Measurements from ENCODE around the gene ACTR5. TPM values are rescaled to one million over a fixed set of nuclear protein-coding genes. Genes with fewer than 3 reads are reported as not detected.

Gene ACTR5
- total and polyA plus RNA-seq, 5 donors: 3.1 to 3.6 (median 3.4) TPM

DNA sequence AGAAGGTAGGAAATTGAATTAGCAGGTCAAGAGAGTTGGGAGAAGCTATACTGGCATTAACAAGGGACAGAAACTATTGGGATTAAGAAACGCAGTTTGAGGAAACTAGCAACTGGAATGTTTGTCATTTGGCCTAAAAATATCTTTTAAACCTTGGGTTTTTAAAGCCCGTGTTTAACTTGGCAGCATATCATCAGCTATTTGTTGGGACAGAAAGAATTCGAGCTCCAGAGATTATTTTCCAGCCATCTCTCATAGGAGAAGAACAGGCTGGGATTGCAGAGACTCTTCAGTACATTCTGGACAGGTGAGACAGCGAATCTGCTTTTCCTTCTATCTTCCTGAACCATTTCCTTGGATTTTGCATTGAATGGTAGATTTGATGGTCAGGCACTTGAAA is 17.8 kb downstream of the ACTR5 start:
- Histone ChIP-seq H3K4me1 (ENCODE audit: control insufficient read depth, insufficient read depth, low read length) (no peaks in the 10 kb centered on the region), H3K27me3 (ENCODE audit: control insufficient read depth, insufficient read depth) (no peaks in the 10 kb centered on the region), H3K4me3 (ENCODE audit: low read length) (no peak overlapping the region), H3K9me3 (ENCODE audit: control insufficient read depth, low read length) (no peaks in the 10 kb centered on the region), H3K27ac (ENCODE audit: low read length) (no peak overlapping the region)
- DNase-seq (no peak), ATAC-seq (no peak)
- WGBS: 55% methylated on average over 4 of the region's 4 CpGs
- intact Hi-C loops (cut with DNase I): no loop called here

DNA sequence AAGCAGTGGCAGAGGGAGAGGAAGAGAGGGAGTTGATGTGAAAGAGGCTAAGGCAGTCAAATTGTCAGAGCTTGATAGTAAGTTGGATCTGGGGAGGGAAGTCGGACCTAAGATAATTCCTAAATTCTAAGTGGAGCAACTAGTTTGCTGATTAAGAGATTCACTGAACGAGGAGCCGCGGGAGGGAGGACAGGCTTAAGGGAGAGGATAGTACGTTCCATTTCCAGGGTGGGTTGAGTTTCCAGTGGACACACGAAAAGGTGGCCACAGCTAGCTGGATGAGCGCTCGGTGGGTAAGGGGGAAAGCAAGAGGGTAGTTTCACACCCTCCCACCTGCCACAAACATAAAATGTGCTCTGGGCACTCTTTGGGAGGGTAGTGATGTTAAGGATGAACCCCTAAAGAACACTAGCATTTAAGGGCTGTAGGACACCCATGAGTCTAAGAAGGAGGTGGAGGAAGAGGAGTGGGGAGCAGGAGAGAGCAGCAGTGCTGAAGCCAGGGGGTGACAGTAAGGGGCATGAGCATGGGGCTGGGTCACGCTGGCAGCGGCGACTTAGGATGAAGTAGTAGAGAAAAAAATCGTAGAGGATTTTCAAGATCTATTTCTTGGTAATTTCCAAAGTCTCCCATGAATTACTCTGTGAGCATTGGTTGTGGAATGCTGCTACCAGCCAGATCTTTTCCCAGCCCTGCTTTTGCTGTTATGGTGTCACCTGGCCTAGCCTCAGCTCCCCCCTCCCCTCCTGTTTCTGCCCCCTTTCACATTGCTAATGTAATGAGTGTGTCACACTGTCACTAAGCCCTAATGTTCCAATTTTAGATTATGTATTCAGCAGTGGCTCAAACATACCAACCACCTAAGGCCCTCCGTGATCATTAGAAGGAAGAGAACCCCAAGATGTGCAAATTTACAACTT is 21.4 kb downstream of the ACTR5 start:
- Histone ChIP-seq H3K27me3 (ENCODE audit: control insufficient read depth, insufficient read depth) (no peaks in the 10 kb centered on the region), H3K4me3 (ENCODE audit: low read length) (no peak overlapping the region), H3K4me1 (ENCODE audit: control insufficient read depth, insufficient read depth, low read length) (no peaks in the 10 kb centered on the region), H3K27ac (ENCODE audit: low read length) (no peak overlapping the region), H3K9me3 (ENCODE audit: control insufficient read depth, low read length) (no peaks in the 10 kb centered on the region)
- ATAC-seq (no peak), DNase-seq (no peak)
- 94% methylated on average over 13 of the region's 13 CpGs for WGBS
- intact Hi-C loops (cut with DNase I): no loop called here

DNA sequence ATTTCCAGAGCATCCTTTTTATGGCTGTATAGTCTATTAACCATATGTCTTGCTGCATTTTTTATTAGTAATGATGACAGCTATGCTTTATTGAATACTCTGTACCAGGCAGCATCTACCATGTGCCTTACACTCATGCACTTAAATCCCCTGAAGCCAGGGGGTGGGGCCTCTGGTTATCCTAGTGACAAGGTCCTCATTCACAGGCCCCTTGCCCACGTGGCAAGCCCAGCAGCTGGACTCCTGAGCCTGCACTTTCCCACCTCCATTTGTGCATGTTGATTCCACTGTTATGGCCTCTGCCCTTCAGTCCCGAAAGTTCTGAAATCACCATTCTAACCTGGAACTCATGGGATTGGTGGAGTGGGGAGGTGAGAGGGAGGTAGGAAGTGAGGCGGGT is 22.3 kb downstream of the ACTR5 start:
- Histone ChIP-seq H3K27me3 (ENCODE audit: control insufficient read depth, insufficient read depth) (no peaks in the 10 kb centered on the region), H3K9me3 (ENCODE audit: control insufficient read depth, low read length) (no peaks in the 10 kb centered on the region), H3K4me3 (ENCODE audit: low read length) (no peak overlapping the region), H3K27ac (ENCODE audit: low read length) (no peak overlapping the region), H3K4me1 (ENCODE audit: control insufficient read depth, insufficient read depth, low read length) (no peaks in the 10 kb centered on the region)
- no peak for ATAC-seq
- DNase-seq: no peak
- intact Hi-C loops (cut with DNase I): no loop called here
- WGBS: 90% methylated on average over 3 of the region's 3 CpGs

- Histone ChIP-seq H3K4me1 (ENCODE audit: control insufficient read depth, insufficient read depth, low read length) (no peaks in the 10 kb centered on the region), H3K27me3 (ENCODE audit: control insufficient read depth, insufficient read depth) (no peaks in the 10 kb centered on the region), H3K27ac (ENCODE audit: low read length) (no peak overlapping the region), H3K9me3 (ENCODE audit: control insufficient read depth, low read length) (no peaks in the 10 kb centered on the region), H3K4me3 (ENCODE audit: low read length) (no peak overlapping the region)
- WGBS: 84% methylated on average over 7 of the region's 7 CpGs
- intact Hi-C loops (cut with DNase I): no loop called here
- ATAC-seq (no peak), DNase-seq (no peak)
Observed at GRCh38 chr20:38770970-38771369, 22.7 kb downstream of the ACTR5 start.

GRCh38 chr20:38771621-38772020 is 23.4 kb downstream of the ACTR5 start:
- Histone ChIP-seq H3K27me3 (ENCODE audit: control insufficient read depth, insufficient read depth) (no peaks in the 10 kb centered on the region), H3K4me1 (ENCODE audit: control insufficient read depth, insufficient read depth, low read length) (no peaks in the 10 kb centered on the region)
- DNase-seq: no peak

GRCh38 chr20:38774167-38774566 is 25.9 kb downstream of the ACTR5 start:
- no peaks in the 10 kb centered on the region for H3K27me3 ChIP-seq (ENCODE audit: control insufficient read depth, insufficient read depth)
- no peaks in the 10 kb centered on the region for H3K9me3 ChIP-seq (ENCODE audit: control insufficient read depth, low read length)
- intact Hi-C loops (cut with DNase I): no loop called here
- no peak overlapping the region for H3K4me3 ChIP-seq (ENCODE audit: low read length)
- DNase-seq: no peak
- H3K27ac ChIP-seq (ENCODE audit: low read length): no peak overlapping the region
- WGBS: 96% methylated on average over 2 of the region's 2 CpGs
- no peak for ATAC-seq
- no peaks in the 10 kb centered on the region for H3K4me1 ChIP-seq (ENCODE audit: control insufficient read depth, insufficient read depth, low read length)

More at GRCh38 chr20:38771621-38772020, 23.4 kb downstream of the ACTR5 start:
- WGBS: 95% methylated on average over 7 of the region's 7 CpGs
- H3K4me3 ChIP-seq (ENCODE audit: low read length): no peak overlapping the region
- no peak for ATAC-seq
- intact Hi-C loops (cut with DNase I): no loop called here
- H3K27ac ChIP-seq (ENCODE audit: low read length): no peak overlapping the region
- H3K9me3 ChIP-seq (ENCODE audit: control insufficient read depth, low read length): no peaks in the 10 kb centered on the region

GRCh38 chr20:38776363-38776762 is 28.1 kb downstream of the ACTR5 start:
- DNase-seq (no peak), ATAC-seq (no peak)
- no peak overlapping the region for H3K27ac ChIP-seq (ENCODE audit: low read length)
- H3K4me1 ChIP-seq (ENCODE audit: control insufficient read depth, insufficient read depth, low read length): no peaks in the 10 kb centered on the region
- no peak overlapping the region for H3K4me3 ChIP-seq (ENCODE audit: low read length)
- no peaks in the 10 kb centered on the region for H3K9me3 ChIP-seq (ENCODE audit: control insufficient read depth, low read length)
- WGBS: 98% methylated on average over 11 of the region's 11 CpGs
- intact Hi-C loops (cut with DNase I): no loop called here
- no peaks in the 10 kb centered on the region for H3K27me3 ChIP-seq (ENCODE audit: control insufficient read depth, insufficient read depth)

GRCh38 chr20:38779247-38780097 is 31.2 kb downstream of the ACTR5 start:
- H3K4me3 ChIP-seq (ENCODE audit: low read length): no peak overlapping the region
- H3K4me1 ChIP-seq (ENCODE audit: control insufficient read depth, insufficient read depth, low read length): no peaks in the 10 kb centered on the region
- DNase-seq (no peak), ATAC-seq (no peak)
- WGBS: 62% methylated on average over 19 of the region's 19 CpGs
- H3K27me3 ChIP-seq (ENCODE audit: control insufficient read depth, insufficient read depth): no peaks in the 10 kb centered on the region
- no peak overlapping the region for H3K27ac ChIP-seq (ENCODE audit: low read length)
- no peaks in the 10 kb centered on the region for H3K9me3 ChIP-seq (ENCODE audit: control insufficient read depth, low read length)
- intact Hi-C loops (cut with DNase I): no loop called here

GRCh38 chr20:38782275-38782674 is 34.0 kb downstream of the ACTR5 start:
- Histone ChIP-seq H3K4me3 (ENCODE audit: low read length) (no peak overlapping the region), H3K27me3 (ENCODE audit: control insufficient read depth, insufficient read depth) (no peaks in the 10 kb centered on the region), H3K9me3 (ENCODE audit: control insufficient read depth, low read length) (no peaks in the 10 kb centered on the region), H3K4me1 (ENCODE audit: control insufficient read depth, insufficient read depth, low read length) (no peaks in the 10 kb centered on the region), H3K27ac (ENCODE audit: low read length) (no peak overlapping the region)
- WGBS: 71% methylated on average over 3 of the region's 3 CpGs
- DNase-seq (no peak), ATAC-seq (no peak)
- intact Hi-C loops (cut with DNase I): no loop called here

DNA sequence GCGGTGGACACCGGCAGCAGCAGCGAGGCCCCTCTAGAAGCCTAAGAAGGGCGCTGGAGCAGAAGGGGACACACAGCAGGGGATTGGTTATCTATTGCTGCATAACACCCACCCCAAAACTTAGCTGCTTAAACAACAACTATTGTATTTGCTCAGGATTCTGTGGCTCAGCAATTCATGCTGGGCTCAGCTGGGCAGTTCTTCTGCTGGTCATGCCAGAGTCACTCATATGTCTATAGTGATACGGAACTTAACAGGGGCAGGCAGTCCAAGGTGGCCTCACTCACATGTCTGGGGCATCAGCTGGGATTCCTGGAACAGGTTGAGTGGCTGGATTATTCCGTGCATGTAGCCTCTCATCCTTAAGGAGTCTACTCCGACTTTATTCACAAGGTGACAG is 39.6 kb downstream of the ACTR5 start:
- Histone ChIP-seq H3K4me3 (ENCODE audit: low read length) (no peak overlapping the region), H3K27me3 (ENCODE audit: control insufficient read depth, insufficient read depth) (no peaks in the 10 kb centered on the region), H3K9me3 (ENCODE audit: control insufficient read depth, low read length) (peaks cover 2% of the 10 kb centered on the region), H3K4me1 (ENCODE audit: control insufficient read depth, insufficient read depth, low read length) (no peaks in the 10 kb centered on the region), H3K27ac (ENCODE audit: low read length) (no peak overlapping the region)
- intact Hi-C loops (cut with DNase I): no loop called here
- ATAC-seq (no peak), DNase-seq (no peak)
- WGBS: 94% methylated on average over 7 of the region's 7 CpGs

DNA sequence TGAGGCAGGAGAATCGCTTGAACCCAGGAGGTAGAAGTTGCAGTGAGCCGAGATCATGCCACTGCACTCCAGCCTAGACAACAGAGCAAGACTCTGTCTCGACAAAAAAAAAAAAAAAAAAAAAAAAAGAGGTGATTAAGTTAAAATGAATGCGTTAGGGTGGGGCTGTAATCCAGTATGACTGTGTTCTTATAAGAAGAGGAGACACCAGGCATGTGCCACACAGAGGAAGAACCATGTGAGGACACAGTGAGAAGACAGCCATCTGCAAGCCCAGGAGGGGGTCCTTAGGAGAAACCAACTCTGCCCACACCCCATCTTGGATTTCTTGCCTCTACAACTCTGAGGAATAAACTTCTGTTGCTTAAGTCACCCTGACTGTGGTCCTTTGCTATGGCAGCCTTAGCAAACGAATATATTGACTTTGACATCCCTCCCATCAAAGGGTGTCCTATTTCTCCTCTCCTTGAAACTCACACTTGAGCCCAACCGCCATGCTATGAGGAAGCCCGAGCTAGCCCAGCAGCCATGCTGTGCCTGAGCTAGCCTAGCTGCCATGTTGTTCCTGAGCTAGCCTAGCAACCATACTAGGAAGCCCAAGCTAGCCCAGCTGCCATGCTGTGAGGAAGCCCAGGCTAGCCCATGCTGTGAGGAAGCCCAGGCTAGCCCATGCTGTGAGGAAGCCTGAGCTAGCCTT is 41.4 kb downstream of the ACTR5 start:
- no peaks in the 10 kb centered on the region for H3K27me3 ChIP-seq (ENCODE audit: control insufficient read depth, insufficient read depth)
- H3K4me1 ChIP-seq (ENCODE audit: control insufficient read depth, insufficient read depth, low read length): no peaks in the 10 kb centered on the region
- intact Hi-C loops (cut with DNase I): no loop called here
- DNase-seq: no peak
- ATAC-seq: peak in 1 of 2 donors; percentile 22
- no peak overlapping the region for H3K27ac ChIP-seq (ENCODE audit: low read length)
- no peak overlapping the region for H3K4me3 ChIP-seq (ENCODE audit: low read length)
- WGBS: 89% methylated on average over 7 of the region's 7 CpGs
- H3K9me3 ChIP-seq (ENCODE audit: control insufficient read depth, low read length): peaks cover 2% of the 10 kb centered on the region

Data from right cardiac atrium (tissue), 5 donors.